ENCODE measurements around the gene RLF.

RLF gene

GRCh38 chr1:40281853-40282252, 120.7 kb downstream of the RLF start:
- DNase-seq: no peak
